Liver (tissue), 9 donors: ENCODE data around the gene FMN1. TPM values are rescaled to one million over a fixed set of nuclear protein-coding genes. Genes with fewer than 3 reads are reported as not detected.

ENCODE experiments used
- DNase-seq: peaks from one replicate; pipeline ENCODE4 v3.0.0-alpha.2; 2017; ENCODE audit warnings: low spot score
- H3K27ac ChIP-seq, 2 donors: one replicate each; pipeline ENCODE4 v1.7.0; 2013; ENCODE audit warnings: inconsistent platforms in 2 of 2, low read length in 2 of 2, control low read depth in 1 of 2, low read depth in 1 of 2, mild to moderate bottlenecking in 1 of 2
- H3K27me3 ChIP-seq, 4 donors: one replicate each; pipeline versions ENCODE4 v1.6.1 to v1.7.0; 2013; ENCODE audit warnings: low read length in 3 of 4, inconsistent platforms in 1 of 4, mild to moderate bottlenecking in 1 of 4, moderate library complexity in 1 of 4; ENCODE audit not compliant: control insufficient read depth in 4 of 4, insufficient read depth in 4 of 4
- H3K36me3 ChIP-seq, 4 donors: one replicate each; pipeline versions ENCODE4 v1.6.1 to v1.7.0; 2013; ENCODE audit warnings: low read length in 3 of 4, mild to moderate bottlenecking in 3 of 4, low read depth in 1 of 4, moderate library complexity in 1 of 4; ENCODE audit not compliant: control insufficient read depth in 4 of 4, insufficient read depth in 3 of 4
- H3K4me1 ChIP-seq, 4 donors: one replicate each; pipeline versions ENCODE4 v1.6.1 to v1.7.0; 2013; ENCODE audit warnings: low read length in 3 of 4, mild to moderate bottlenecking in 3 of 4, moderate library complexity in 1 of 4; ENCODE audit not compliant: control insufficient read depth in 4 of 4, insufficient read depth in 4 of 4
- H3K4me3 ChIP-seq, 3 donors: one replicate each; pipeline versions ENCODE4 v1.6.1 to v1.7.0; 2013; ENCODE audit warnings: low read length in 3 of 3, control low read depth in 1 of 3, low read depth in 1 of 3, mild to moderate bottlenecking in 1 of 3
- H3K9ac ChIP-seq, 2 donors: one replicate each; pipeline ENCODE4 v1.7.0; 2013; ENCODE audit warnings: low read length in 2 of 2, mild to moderate bottlenecking in 2 of 2, moderate library complexity in 2 of 2, control low read depth in 1 of 2, low read depth in 1 of 2
- H3K9me3 ChIP-seq, 4 donors: one replicate each; pipeline versions ENCODE4 v1.6.1 to v1.7.0; 2013; ENCODE audit warnings: low read length in 3 of 4; ENCODE audit not compliant: control insufficient read depth in 4 of 4
- EGR1 ChIP-seq, 2 donors: IDR thresholded peaks; 2 replicates each; pipeline ENCODE4 v1.6.1; 2016 to 2018; ENCODE audit warnings: antibody characterized with exemption in 2 of 2, low read depth in 2 of 2
- FOXA1 ChIP-seq: IDR thresholded peaks from 2 replicates; pipeline ENCODE4 v1.6.1; 2016; ENCODE audit warnings: antibody characterized with exemption
- FOXA2 ChIP-seq: IDR thresholded peaks from 2 replicates; pipeline ENCODE4 v1.6.1; 2016; ENCODE audit warnings: antibody characterized with exemption
- GABPA ChIP-seq, 2 donors: IDR thresholded peaks in 1 of 2; conservative IDR thresholded peaks in 1 of 2; 2 replicates each; pipeline ENCODE4 v1.6.1; 2016; ENCODE audit warnings: antibody characterized with exemption in 2 of 2, mild to moderate bottlenecking in 1 of 2, moderate library complexity in 1 of 2
- HNF4A ChIP-seq, 2 donors: conservative IDR thresholded peaks; 2 replicates each; pipeline ENCODE4 v1.6.1; 2016; ENCODE audit warnings: antibody characterized with exemption in 2 of 2, mild to moderate bottlenecking in 2 of 2
- HNF4G ChIP-seq: IDR thresholded peaks from 2 replicates; pipeline ENCODE4 v1.6.1; 2016; ENCODE audit warnings: antibody characterized with exemption
- JUND ChIP-seq, 2 donors: IDR thresholded peaks; 2 replicates each; pipeline ENCODE4 v1.6.1; 2016; ENCODE audit warnings: antibody characterized with exemption in 2 of 2
- NR2F2 ChIP-seq: IDR thresholded peaks from 2 replicates; pipeline ENCODE4 v1.6.1; 2016; ENCODE audit warnings: antibody characterized with exemption
- RAD21 ChIP-seq, 2 donors: IDR thresholded peaks; 2 replicates each; pipeline ENCODE4 v1.6.1; 2016; ENCODE audit warnings: antibody characterized with exemption in 2 of 2, mild to moderate bottlenecking in 2 of 2
- RXRA ChIP-seq, 2 donors: IDR thresholded peaks; 2 replicates each; pipeline ENCODE4 v1.6.1; 2017 to 2018; ENCODE audit warnings: antibody characterized with exemption in 2 of 2, mild to moderate bottlenecking in 1 of 2
- SP1 ChIP-seq: IDR thresholded peaks from 2 replicates; pipeline ENCODE4 v1.6.1; 2018; ENCODE audit warnings: antibody characterized with exemption, mild to moderate bottlenecking
- TAF1 ChIP-seq: conservative IDR thresholded peaks from 2 replicates; pipeline ENCODE4 v1.6.1; 2016; ENCODE audit warnings: antibody characterized with exemption, mild to moderate bottlenecking
- YY1 ChIP-seq: IDR thresholded peaks from 2 replicates; pipeline ENCODE4 v1.6.1; 2016; ENCODE audit warnings: antibody characterized with exemption, mild to moderate bottlenecking
- WGBS: extraction: QIAGEN DNeasy Blood & Tissue Kit; methylation state at CpG from one replicate; pipeline ENCODE4 v1.1.7; 2013; 5-methylcytosine and 5-hydroxymethylcytosine counted together
- polyA plus RNA-seq, 2 donors: library from polyadenylated mRNA; stranded (reverse) in 1 of 2; unstranded in 1 of 2; fragments of 200-250 nt in 1 of 2; fragments of >200 nt in 1 of 2; fragmentation: Nextera tagmentation in 1 of 2; extraction: Ambion mirVana in 1 of 2; gene quantifications; one replicate each; pipeline versions ENCODE4 v1.2.1 to v1.2.3, GENCODE V29; 2013 to 2015
- total RNA-seq, 2 donors: library from RNA; depleted of rRNA; stranded (reverse); fragments of >200 nt; gene quantifications; one replicate each; pipeline ENCODE4 v1.2.3, GENCODE V29; 2014
- TF ChIP-seq, protein P1 (sequence below): IDR thresholded peaks from 2 replicates; pipeline ENCODE4 v1.6.1; 2016; ENCODE audit warnings: antibody characterized with exemption
- TF ChIP-seq, protein P2 (sequence below): IDR thresholded peaks from 2 replicates; pipeline ENCODE4 v1.6.1; 2016; ENCODE audit warnings: antibody characterized with exemption, mild to moderate bottlenecking
- TF ChIP-seq, protein P3 (sequence below): fragments of 150-350 bp; IDR thresholded peaks from 2 replicates; pipeline ENCODE4 v1.5.1; 2017; ENCODE audit warnings: improper control_type of control experiment, low read depth, low read length; ENCODE audit not compliant: missing input control
- TF ChIP-seq, protein P4 (sequence below): IDR thresholded peaks from 2 replicates; pipeline ENCODE4 v1.6.1; 2016; ENCODE audit warnings: antibody characterized with exemption
- TF ChIP-seq, protein P5 (sequence below): IDR thresholded peaks from 2 replicates; pipeline ENCODE4 v1.6.1; 2016; ENCODE audit warnings: antibody characterized with exemption
- donor health status: healthy.
- donor health status: healthy.
- donor health status: healthy.
- donor health status: healthy.
- donor health status: healthy.

Gene FMN1
- total and polyA plus RNA-seq, 4 donors: 0.21 to 5.4 (median 0.53) TPM

DNA sequence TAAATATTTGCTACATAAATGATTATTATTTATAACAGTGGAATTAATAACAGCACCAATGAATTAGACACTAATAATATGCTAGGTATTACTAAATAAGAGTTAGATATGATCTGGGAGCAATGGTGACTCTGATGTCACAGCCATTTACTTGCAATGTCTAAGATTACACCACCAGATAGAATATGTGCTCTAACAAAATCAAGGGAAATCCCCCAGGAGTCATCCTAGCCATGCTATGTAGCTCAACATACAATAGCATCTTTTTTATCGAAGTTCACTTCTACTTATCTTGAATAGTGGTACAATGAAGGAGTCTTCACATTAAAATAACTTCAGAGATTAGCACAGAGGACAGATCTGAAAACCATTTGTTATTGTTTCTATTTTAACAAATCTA, 154.0 kb downstream of the FMN1 start:
- Histone ChIP-seq H3K4me1 (no peaks in the 10 kb centered on the region), H3K9ac (no peak overlapping the region), H3K4me3 (no peak overlapping the region), H3K27ac (no peak overlapping the region), H3K36me3 (no peaks in the 10 kb centered on the region), H3K9me3 (peaks cover 0 to 5% (median 3%) of the 10 kb centered on the region in 4 donors), H3K27me3 (no peaks in the 10 kb centered on the region)
- 71% methylated on average over 1 of the region's 1 CpG for WGBS
- TF ChIP-seq YY1 (no peak), HNF4A (conservative IDR thresholded peaks at IDR 0.05) (no peak), FOXA1 (no peak), SP1 (no peak), GABPA (IDR thresholded peaks at IDR 0.05 in 1 of 2, conservative IDR thresholded peaks at IDR 0.05 in 1 of 2) (no peak), NR2F2 (no peak), RXRA (IDR thresholded peaks at IDR 0.05) (no peak), HNF4G (no peak), JUND (IDR thresholded peaks at IDR 0.05) (no peak), EGR1 (IDR thresholded peaks at IDR 0.05; ENCODE audit: low read depth in 2 of 2) (no peak), RAD21 (IDR thresholded peaks at IDR 0.05) (no peak), FOXA2 (no peak), TAF1 (no peak)
- TF ChIP-seq, protein P1, sequence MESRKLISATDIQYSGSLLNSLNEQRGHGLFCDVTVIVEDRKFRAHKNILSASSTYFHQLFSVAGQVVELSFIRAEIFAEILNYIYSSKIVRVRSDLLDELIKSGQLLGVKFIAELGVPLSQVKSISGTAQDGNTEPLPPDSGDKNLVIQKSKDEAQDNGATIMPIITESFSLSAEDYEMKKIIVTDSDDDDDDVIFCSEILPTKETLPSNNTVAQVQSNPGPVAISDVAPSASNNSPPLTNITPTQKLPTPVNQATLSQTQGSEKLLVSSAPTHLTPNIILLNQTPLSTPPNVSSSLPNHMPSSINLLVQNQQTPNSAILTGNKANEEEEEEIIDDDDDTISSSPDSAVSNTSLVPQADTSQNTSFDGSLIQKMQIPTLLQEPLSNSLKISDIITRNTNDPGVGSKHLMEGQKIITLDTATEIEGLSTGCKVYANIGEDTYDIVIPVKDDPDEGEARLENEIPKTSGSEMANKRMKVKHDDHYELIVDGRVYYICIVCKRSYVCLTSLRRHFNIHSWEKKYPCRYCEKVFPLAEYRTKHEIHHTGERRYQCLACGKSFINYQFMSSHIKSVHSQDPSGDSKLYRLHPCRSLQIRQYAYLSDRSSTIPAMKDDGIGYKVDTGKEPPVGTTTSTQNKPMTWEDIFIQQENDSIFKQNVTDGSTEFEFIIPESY: no peak
- TF ChIP-seq, protein P2, sequence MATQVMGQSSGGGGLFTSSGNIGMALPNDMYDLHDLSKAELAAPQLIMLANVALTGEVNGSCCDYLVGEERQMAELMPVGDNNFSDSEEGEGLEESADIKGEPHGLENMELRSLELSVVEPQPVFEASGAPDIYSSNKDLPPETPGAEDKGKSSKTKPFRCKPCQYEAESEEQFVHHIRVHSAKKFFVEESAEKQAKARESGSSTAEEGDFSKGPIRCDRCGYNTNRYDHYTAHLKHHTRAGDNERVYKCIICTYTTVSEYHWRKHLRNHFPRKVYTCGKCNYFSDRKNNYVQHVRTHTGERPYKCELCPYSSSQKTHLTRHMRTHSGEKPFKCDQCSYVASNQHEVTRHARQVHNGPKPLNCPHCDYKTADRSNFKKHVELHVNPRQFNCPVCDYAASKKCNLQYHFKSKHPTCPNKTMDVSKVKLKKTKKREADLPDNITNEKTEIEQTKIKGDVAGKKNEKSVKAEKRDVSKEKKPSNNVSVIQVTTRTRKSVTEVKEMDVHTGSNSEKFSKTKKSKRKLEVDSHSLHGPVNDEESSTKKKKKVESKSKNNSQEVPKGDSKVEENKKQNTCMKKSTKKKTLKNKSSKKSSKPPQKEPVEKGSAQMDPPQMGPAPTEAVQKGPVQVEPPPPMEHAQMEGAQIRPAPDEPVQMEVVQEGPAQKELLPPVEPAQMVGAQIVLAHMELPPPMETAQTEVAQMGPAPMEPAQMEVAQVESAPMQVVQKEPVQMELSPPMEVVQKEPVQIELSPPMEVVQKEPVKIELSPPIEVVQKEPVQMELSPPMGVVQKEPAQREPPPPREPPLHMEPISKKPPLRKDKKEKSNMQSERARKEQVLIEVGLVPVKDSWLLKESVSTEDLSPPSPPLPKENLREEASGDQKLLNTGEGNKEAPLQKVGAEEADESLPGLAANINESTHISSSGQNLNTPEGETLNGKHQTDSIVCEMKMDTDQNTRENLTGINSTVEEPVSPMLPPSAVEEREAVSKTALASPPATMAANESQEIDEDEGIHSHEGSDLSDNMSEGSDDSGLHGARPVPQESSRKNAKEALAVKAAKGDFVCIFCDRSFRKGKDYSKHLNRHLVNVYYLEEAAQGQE: no peak
- TF ChIP-seq, protein P3, sequence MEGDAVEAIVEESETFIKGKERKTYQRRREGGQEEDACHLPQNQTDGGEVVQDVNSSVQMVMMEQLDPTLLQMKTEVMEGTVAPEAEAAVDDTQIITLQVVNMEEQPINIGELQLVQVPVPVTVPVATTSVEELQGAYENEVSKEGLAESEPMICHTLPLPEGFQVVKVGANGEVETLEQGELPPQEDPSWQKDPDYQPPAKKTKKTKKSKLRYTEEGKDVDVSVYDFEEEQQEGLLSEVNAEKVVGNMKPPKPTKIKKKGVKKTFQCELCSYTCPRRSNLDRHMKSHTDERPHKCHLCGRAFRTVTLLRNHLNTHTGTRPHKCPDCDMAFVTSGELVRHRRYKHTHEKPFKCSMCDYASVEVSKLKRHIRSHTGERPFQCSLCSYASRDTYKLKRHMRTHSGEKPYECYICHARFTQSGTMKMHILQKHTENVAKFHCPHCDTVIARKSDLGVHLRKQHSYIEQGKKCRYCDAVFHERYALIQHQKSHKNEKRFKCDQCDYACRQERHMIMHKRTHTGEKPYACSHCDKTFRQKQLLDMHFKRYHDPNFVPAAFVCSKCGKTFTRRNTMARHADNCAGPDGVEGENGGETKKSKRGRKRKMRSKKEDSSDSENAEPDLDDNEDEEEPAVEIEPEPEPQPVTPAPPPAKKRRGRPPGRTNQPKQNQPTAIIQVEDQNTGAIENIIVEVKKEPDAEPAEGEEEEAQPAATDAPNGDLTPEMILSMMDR: no peak
- TF ChIP-seq, protein P4, sequence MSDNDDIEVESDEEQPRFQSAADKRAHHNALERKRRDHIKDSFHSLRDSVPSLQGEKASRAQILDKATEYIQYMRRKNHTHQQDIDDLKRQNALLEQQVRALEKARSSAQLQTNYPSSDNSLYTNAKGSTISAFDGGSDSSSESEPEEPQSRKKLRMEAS: no peak
- TF ChIP-seq, protein P5, sequence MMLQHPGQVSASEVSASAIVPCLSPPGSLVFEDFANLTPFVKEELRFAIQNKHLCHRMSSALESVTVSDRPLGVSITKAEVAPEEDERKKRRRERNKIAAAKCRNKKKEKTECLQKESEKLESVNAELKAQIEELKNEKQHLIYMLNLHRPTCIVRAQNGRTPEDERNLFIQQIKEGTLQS: no peak
- DNase-seq: no peak
